Tibial artery (tissue), 4 donors: Measurements from ENCODE around the gene PLAU.
"Not testable (repeated sequence)": the region's sequence is repeated elsewhere in the genome, so short reads cannot be mapped to it uniquely, and the experiment has no call there.

Experiments used
- DNase-seq, 2 donors: peaks; one replicate each; pipeline ENCODE4 v3.0.0-alpha.2; 2019
- H3K27ac ChIP-seq, 2 donors: fragments of 200-600 bp; sonication (generic) in 1 of 2; 1 replicate in 1 of 2; 2 replicates in 1 of 2; pipeline ENCODE4 v1.5.1; 2018 to 2019; ENCODE audit warnings: mild to moderate bottlenecking in 1 of 2
- H3K27me3 ChIP-seq, 2 donors: fragments of 200-600 bp; sonication (generic) in 1 of 2; one replicate each; pipeline versions ENCODE4 v1.5.1 to v1.6.0; 2016 to 2019
- H3K36me3 ChIP-seq, 3 donors: fragments of 200-600 bp; sonication (generic) in 2 of 3; one replicate each; pipeline ENCODE4 v1.5.1; 2016 to 2019; ENCODE audit warnings: mild to moderate bottlenecking in 2 of 3
- H3K4me1 ChIP-seq, 4 donors: fragments of 200-600 bp; sonication (generic) in 2 of 4; 1 replicate in 3 of 4; 2 replicates in 1 of 4; pipeline ENCODE4 v1.5.1; 2016 to 2019
- H3K4me3 ChIP-seq, 2 donors: fragments of 200-600 bp; sonication (generic) in 1 of 2; 1 replicate in 1 of 2; 2 replicates in 1 of 2; pipeline ENCODE4 v1.5.1; 2018 to 2019; ENCODE audit warnings: mild to moderate bottlenecking in 2 of 2
- H3K9me3 ChIP-seq, 3 donors: fragments of 200-600 bp; sonication (generic) in 1 of 3; one replicate each; pipeline ENCODE4 v1.5.1; 2016 to 2019
- intact Hi-C: fragments of 100-400 bp; cut with DNase I; formaldehyde crosslinking; loops from one replicate; pipeline ENCODE4 v1.15.0; 2023; ENCODE audit warnings: low total_unique reads
- TF ChIP-seq, protein P1 (sequence below), 2 experiments: fragments of 200-600 bp in 1 of 2; fragments of 450-650 bp in 1 of 2; IDR thresholded peaks; one replicate each; pipeline ENCODE4 v1.5.1; 2017 to 2019; ENCODE audit warnings: antibody characterized with exemption in 2 of 2, mild to moderate bottlenecking in 1 of 2, moderate library complexity in 1 of 2

Gene PLAU

DNA sequence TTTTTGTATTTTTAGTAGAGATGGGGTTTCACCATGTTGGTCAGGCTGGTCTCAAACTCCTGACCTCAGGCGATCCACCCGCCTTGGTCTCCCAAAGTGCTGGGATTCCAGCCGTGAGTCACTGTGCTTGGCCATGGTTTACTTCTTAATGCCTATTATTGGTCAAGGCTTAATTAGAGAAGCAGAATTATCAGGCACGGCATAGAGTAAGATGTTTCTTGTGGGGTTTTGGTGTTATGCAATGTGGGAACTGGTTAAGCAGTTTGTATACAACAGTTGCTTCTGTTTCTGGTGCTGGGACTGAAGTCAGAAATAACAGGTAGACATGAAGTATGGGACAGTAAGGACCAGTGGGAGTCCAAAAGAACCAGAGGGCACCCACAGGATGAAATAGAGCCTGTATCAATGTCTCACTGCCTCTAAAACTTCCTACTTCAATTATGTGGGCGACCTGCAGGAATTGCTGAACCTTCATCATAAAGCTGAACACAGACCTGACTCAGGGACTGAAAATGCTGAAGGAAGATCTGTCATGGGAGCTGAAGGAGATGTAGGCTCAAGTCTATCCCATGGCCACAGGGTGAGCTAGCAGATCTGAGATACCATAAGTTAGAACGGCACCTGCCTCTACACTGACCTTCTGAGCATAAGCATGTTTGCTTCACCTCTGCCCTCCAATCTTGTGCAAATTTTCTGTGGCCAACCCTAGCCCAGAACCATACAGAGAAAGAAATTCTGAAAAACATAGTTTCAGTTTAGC, 48.7 kb downstream of the PLAU start:
- intact Hi-C loops, result loop anchor here (10.0 kb wide), 1 partner anchor 115 kb away; no protein-coding TSS in a partner anchor
- TF ChIP-seq, protein P1, sequence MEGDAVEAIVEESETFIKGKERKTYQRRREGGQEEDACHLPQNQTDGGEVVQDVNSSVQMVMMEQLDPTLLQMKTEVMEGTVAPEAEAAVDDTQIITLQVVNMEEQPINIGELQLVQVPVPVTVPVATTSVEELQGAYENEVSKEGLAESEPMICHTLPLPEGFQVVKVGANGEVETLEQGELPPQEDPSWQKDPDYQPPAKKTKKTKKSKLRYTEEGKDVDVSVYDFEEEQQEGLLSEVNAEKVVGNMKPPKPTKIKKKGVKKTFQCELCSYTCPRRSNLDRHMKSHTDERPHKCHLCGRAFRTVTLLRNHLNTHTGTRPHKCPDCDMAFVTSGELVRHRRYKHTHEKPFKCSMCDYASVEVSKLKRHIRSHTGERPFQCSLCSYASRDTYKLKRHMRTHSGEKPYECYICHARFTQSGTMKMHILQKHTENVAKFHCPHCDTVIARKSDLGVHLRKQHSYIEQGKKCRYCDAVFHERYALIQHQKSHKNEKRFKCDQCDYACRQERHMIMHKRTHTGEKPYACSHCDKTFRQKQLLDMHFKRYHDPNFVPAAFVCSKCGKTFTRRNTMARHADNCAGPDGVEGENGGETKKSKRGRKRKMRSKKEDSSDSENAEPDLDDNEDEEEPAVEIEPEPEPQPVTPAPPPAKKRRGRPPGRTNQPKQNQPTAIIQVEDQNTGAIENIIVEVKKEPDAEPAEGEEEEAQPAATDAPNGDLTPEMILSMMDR (IDR thresholded peaks at IDR 0.05), result no peak
- no peak overlapping the region for H3K27ac ChIP-seq

DNA sequence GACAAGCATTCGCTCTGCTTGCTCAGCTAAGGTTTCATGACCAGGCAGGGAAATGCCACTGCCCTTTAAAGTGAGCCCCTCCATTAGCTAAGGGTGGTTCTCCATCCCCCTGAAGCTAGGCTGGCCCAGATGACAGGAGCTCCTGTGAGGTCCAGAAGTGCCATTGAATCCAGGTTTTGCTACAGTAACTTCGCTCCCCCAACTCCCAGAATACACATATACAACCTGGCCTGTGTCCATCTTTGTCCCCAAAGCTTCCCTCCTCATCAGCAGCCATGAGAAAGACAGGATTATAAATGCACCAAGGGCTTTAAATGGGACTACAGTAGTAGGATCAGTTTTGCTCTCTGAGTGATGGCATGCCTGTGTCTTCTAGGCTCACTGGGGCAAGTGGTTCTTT, 51.5 kb downstream of the PLAU start:
- Histone ChIP-seq H3K27ac (no peak overlapping the region), H3K27me3 (no peaks in the 10 kb centered on the region), H3K9me3 (no peaks in the 10 kb centered on the region), H3K4me3 (no peak overlapping the region), H3K36me3 (no peaks in the 10 kb centered on the region), H3K4me1 (peaks cover 0 to 22% (median 18%) of the 10 kb centered on the region in 4 donors)
- no peak for DNase-seq
- TF ChIP-seq, protein P1 (IDR thresholded peaks at IDR 0.05), result no peak
- intact Hi-C loops, result no loop called here

More for the DNA sequence above, 48.7 kb downstream of the PLAU start:
- Histone ChIP-seq H3K36me3 (no peaks in the 10 kb centered on the region), H3K4me1 (peaks cover 0 to 12% (median 10%) of the 10 kb centered on the region in 4 donors), H3K27me3 (no peaks in the 10 kb centered on the region), H3K4me3 (no peak overlapping the region), H3K9me3 (no peaks in the 10 kb centered on the region)
- no peak for DNase-seq

DNA sequence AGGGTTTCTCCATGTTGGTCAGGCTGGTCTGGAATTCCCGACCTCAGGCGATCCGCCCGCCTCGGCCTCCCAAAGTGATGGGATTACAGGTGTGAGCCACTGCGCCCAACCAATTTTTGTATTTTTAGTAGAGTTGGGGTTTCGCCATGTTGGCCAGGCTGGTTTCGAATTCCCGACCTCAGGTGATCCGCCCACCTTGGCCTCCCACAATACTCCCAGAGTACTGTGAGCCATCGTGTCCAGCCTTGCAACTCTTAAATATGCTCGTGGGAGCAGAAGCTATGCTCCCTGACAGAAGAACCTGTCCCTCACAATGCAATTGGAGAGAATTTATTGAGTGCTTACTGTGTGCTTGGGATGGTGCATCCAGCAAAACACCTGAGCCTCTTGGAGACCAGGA, 52.6 kb downstream of the PLAU start:
- peaks cover 0 to 33% (median 23%) of the 10 kb centered on the region in 4 donors for H3K4me1 ChIP-seq
- intact Hi-C loops, H3K9me3 ChIP-seq, H3K4me3 ChIP-seq, DNase-seq, H3K36me3 ChIP-seq, H3K27ac ChIP-seq, H3K27me3 ChIP-seq: not testable (repeated sequence)

DNA sequence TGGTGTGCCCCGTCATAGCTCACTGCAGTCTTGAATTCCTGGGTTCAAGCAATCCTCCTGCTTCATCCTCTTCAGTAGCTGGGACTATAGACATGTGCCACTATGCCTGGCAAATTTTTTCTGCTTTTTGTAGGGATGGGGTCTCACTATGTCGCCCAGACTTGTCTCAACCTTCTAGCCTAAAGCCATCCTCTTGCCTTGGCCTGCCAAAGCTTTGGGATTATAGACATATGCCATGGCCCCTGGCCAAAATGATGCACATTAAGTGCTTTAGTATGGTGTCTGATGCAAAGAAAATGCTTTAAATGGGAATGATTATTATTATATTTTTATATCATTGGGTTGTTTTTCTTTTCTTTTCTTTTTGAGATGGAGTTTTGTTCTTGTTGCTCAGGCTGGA, 53.8 kb downstream of the PLAU start:
- Histone ChIP-seq H3K9me3 (no peaks in the 10 kb centered on the region), H3K4me3 (no peak overlapping the region), H3K27ac (peak overlapping the region in 1 of 2 donors; percentile 92), H3K36me3 (no peaks in the 10 kb centered on the region), H3K4me1 (peaks cover 0 to 38% (median 24%) of the 10 kb centered on the region in 4 donors), H3K27me3 (no peaks in the 10 kb centered on the region)
- intact Hi-C loops, result no loop called here
- no peak for DNase-seq
- TF ChIP-seq, protein P1 (IDR thresholded peaks at IDR 0.05), result no peak

DNA sequence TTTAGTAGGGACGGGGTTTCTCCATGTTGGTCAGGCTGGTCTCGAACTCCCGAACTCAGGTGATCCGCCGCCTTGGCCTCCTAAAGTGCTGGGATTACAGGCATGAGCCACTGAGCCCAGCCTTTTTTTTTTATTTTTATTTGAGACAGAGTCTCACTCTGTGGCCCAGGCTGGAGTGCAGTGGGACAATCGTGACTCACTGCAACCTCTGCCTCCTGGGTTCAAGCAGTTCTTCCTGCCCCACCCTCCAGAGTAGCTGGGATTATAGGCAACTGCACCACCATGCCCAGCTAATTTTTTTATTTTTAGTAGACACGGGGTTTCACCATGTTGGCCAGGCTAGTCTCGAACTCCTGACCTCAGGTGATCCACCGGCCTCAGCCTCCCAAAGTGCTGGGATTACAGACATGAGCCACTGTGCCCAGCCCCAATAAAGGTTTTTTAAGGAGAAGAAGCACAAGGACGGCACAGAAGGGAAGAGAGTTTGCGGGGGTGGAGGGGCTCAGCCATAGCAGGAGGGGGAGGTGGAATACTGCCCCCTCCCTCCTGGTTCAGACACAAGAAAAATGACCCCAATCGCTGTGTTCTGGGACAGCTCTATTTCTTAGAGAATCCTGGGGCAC, 54.4 kb downstream of the PLAU start:
- H3K36me3 ChIP-seq, H3K9me3 ChIP-seq, DNase-seq, H3K27me3 ChIP-seq, intact Hi-C loops: not testable (repeated sequence)
- peaks cover 0 to 38% (median 24%) of the 10 kb centered on the region in 4 donors for H3K4me1 ChIP-seq
- peak overlapping the region; percentile 4 to 26 for H3K4me3 ChIP-seq
- peak overlapping the region; percentile 81 to 92 for H3K27ac ChIP-seq

DNA sequence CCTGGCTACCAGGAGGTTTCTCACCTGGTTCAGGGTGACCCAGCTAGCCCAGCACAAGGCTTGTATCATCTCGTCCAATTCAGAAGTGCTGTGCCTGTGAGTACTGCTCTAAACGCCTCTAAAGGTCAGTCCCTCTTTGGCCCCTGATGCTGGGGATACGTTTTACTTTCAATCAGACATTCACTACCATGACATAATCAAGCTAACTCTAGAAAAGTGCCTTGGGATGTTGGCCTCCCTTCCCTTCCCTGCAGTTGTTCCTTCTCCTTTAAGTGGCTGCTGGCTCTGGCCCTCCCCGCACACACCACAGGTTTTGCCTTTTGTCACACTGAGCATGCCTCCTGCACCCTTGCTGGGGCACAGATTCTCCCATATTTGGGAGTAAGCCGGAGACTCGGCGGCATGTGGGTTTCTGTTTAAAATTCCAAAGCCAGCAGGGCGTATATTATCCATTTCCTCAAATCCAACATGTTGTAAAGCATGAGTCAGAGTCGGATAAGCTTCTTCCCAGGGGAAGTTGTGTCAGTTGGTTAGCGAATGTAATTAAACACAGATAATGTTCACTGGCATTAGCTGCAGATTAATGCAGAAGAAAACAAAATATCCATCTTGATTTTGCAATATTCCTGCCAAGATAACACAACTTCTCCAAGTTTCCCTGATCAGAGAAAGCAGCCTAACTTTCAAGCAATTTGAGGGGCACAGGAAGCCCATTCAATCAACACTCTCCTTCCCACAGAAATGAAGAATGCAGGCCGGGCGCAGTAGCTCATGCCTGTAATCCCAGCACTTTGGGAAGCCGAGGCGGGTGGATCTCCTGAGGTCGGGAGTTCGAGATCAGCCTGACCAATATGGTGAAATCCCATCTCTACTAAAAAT, 55.2 kb downstream of the PLAU start:
- TF ChIP-seq, protein P1 (IDR thresholded peaks at IDR 0.05), result no peak
- intact Hi-C loops, result no loop called here
- H3K4me3 ChIP-seq, result peak overlapping the region; percentile 26 to 34
- DNase-seq, result peak; percentile 86 to 95
- no peaks in the 10 kb centered on the region for H3K27me3 ChIP-seq
- peaks cover 0 to 38% (median 24%) of the 10 kb centered on the region in 4 donors for H3K4me1 ChIP-seq
- H3K27ac ChIP-seq, result peak overlapping the region; percentile 81 to 92
- H3K9me3 ChIP-seq, result no peaks in the 10 kb centered on the region
- H3K36me3 ChIP-seq, result no peaks in the 10 kb centered on the region
